OCI-LY3 (cell line): ENCODE results near the gene ARHGAP26.

Source experiments
- CTCF ChIP-seq: fragments of 200-600, 300-600 bp; sonication (generic); IDR thresholded peaks from 2 replicates; pipeline ENCODE4 v1.5.1; 2014; ENCODE audit warnings: antibody characterized with exemption, low read length, low read depth
- EZH2phosphoT487 ChIP-seq: fragments of 200-600 bp; shearing (Covaris generic); IDR thresholded peaks from 2 replicates; pipeline ENCODE4 v1.6.1; 2018; ENCODE audit warnings: antibody characterized with exemption, mixed run types, low read depth

GRCh38 chr5:142913728-142914338 lies 143.7 kb downstream of the ARHGAP26 start:
- TF ChIP-seq CTCF: peak; percentile 19
- TF ChIP-seq EZH2phosphoT487: no peak
